ES-I3 (cell line): Measurements from ENCODE around the gene SLC35F3.

Experiments used
- H3K36me3 ChIP-seq: 2 replicates; pipeline ENCODE4 v1.6.1; 2013; ENCODE audit warnings: mild to moderate bottlenecking, low read length, control low read depth, moderate library complexity; ENCODE audit not compliant: insufficient read depth
- H3K4me1 ChIP-seq: 2 replicates; pipeline ENCODE4 v1.6.1; 2013; ENCODE audit warnings: mild to moderate bottlenecking, control low read depth, low read length; ENCODE audit not compliant: insufficient read depth
- H3K9ac ChIP-seq: 2 replicates; pipeline ENCODE4 v1.6.1; 2013; ENCODE audit warnings: low read depth, mild to moderate bottlenecking, low read length, moderate library complexity
- H3K9me3 ChIP-seq: 2 replicates; pipeline ENCODE4 v1.6.1; 2013; ENCODE audit warnings: mild to moderate bottlenecking, low read length, moderate library complexity; ENCODE audit not compliant: control insufficient read depth, insufficient read depth

The SLC35F3 gene

DNA sequence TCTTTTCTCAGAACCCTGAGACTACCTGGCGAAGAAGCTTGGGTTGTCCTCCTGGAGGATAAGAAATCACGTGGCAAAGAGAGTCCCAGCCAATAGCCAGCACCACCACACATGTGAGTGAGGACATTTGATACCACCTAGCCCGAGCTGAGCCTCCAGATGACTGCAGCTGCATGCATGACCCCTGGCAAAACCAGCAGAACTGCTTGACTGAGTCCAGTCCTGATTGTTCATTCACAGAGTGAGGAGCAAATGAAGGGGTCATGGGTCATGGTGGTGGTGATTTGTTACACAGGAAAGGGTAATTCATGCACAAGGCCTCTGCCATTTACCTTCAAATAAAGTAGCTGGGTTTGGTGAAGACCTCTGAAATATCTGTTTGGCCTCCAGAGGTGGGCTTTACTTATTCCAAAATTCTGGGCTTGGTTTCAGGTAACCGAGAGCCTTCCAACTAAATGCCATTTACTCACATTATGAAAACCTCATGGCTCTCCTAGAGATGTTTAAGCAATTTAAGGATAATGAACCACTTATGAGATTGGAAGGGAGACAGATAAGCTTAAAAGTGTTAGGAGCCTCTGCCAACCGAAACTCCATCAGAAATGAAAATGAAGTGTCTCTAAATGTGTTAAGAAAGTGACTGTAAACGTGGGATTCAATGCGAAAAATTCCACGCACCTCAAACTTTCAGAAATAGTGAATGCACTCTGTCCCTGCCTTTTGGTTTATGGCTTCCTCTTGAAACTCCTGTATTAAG lies 163.3 kb downstream of the SLC35F3 start:
- no peak overlapping the region for H3K9ac ChIP-seq
- no peaks in the 10 kb centered on the region for H3K4me1 ChIP-seq
- H3K36me3 ChIP-seq: no peaks in the 10 kb centered on the region
- H3K9me3 ChIP-seq: no peaks in the 10 kb centered on the region

DNA sequence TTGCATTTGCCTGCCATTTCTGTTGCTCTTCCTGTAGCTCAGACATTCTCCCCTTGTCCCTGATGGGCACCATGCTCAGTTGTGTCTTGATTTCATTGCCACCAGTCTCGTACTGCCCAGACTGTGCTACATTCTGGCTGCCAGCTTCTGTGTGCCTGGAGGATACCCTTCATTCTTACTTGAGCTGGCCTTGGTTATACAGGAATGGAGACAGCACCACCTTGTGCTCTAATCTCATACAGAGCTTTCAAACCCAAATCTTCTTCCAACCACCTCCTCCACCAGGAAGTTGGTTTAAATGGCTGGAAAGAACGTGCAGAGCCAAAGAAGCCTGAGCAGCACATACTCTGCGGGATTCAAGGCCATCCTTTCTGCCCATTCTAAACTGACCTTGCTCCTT lies 165.3 kb downstream of the SLC35F3 start:
- Histone ChIP-seq H3K36me3 (no peaks in the 10 kb centered on the region), H3K9ac (no peak overlapping the region), H3K9me3 (no peaks in the 10 kb centered on the region), H3K4me1 (peaks cover 4% of the 10 kb centered on the region)

DNA sequence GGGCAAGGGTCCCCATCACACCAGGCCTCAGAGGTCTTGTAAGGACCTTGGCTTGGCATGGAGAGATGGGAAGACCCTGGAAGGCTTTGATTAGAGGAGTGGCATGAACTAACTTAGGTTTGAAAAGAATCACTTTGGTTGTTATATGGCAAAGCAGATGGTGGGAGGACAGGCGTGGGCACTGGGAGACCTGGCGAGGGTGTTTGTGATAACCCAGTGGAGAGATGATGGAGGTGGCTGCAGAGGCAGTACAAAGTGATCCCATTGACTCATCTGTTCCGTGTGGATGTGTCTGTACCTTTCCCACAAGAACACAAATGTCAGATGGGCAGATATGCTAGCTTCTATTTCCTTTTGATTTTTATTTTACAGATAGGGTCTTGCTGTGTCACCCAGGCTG lies 168.3 kb downstream of the SLC35F3 start:
- Histone ChIP-seq H3K9ac (no peak overlapping the region), H3K9me3 (no peaks in the 10 kb centered on the region), H3K36me3 (no peaks in the 10 kb centered on the region), H3K4me1 (peaks cover 4% of the 10 kb centered on the region)

DNA sequence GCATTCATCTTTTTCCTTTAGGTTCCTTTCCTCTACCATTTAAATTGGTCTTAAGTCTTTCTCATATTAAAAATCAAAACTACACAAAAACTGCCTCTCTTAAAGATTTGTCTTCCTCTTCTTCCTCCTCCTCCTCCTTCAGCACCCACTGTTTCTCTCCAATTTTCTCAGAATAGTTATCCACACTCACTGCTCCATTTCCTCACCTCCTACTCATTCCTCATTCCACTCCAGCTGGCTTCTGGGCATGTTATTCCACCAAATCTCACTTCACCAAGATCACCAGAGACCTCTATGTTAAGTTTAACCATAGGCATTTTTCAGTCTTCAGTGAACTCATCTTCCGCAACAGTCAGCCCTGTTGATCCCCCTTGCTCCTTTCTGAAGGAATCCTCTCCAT lies 173.7 kb downstream of the SLC35F3 start:
- no peaks in the 10 kb centered on the region for H3K9me3 ChIP-seq
- H3K4me1 ChIP-seq: peaks cover 4% of the 10 kb centered on the region
- no peaks in the 10 kb centered on the region for H3K36me3 ChIP-seq
- no peak overlapping the region for H3K9ac ChIP-seq

GRCh38 chr1:234079896-234080295 lies 175.4 kb downstream of the SLC35F3 start:
- Histone ChIP-seq H3K4me1 (no peaks in the 10 kb centered on the region), H3K36me3 (no peaks in the 10 kb centered on the region), H3K9ac (no peak overlapping the region), H3K9me3 (no peaks in the 10 kb centered on the region)

DNA sequence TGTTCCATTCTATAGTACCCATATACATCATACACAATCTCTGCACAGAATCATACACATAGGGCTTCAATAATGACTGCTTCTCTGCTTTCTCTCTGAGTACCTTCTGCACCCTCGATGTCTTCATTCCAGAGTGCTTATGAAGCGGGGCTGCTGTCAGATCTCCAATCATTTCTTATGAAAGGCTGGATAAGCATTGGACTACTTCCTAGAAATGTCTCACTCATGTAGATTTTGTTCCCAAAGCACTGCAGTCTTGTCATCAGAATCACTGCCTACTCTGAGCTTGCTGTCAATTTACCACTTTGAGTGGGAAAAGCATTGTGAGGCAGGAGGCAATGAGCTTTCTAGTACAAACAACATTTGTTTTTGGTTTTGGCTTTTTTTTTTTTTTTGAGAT lies 179.0 kb downstream of the SLC35F3 start:
- no peaks in the 10 kb centered on the region for H3K36me3 ChIP-seq
- H3K9ac ChIP-seq: no peak overlapping the region
- H3K4me1 ChIP-seq: no peaks in the 10 kb centered on the region
- no peaks in the 10 kb centered on the region for H3K9me3 ChIP-seq

DNA sequence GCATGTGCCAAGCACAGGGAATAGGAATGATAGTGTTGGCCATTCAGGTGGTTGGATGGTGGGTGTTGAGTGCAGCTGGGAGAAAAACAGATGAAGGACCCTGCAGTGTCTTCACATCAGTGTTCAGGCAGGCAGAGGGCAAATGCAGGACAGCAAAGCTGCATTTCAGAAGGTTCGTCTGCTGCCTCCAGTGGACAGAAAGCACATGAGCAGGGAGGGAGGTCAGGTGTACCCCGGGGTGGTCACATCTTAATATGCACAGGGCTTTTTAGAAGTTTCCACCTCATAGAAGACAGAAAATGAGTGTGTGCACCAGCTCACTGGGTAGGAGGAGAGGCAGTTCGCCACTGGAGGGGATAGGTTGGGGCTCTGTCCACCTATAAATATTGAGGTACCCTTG lies 184.9 kb downstream of the SLC35F3 start:
- no peaks in the 10 kb centered on the region for H3K4me1 ChIP-seq
- H3K9ac ChIP-seq: no peak overlapping the region
- no peaks in the 10 kb centered on the region for H3K36me3 ChIP-seq
- H3K9me3 ChIP-seq: no peaks in the 10 kb centered on the region

GRCh38 chr1:234090212-234091064 lies 186.0 kb downstream of the SLC35F3 start:
- Histone ChIP-seq H3K4me1 (no peaks in the 10 kb centered on the region), H3K36me3 (no peaks in the 10 kb centered on the region), H3K9ac (no peak overlapping the region), H3K9me3 (no peaks in the 10 kb centered on the region)

- Histone ChIP-seq H3K36me3 (no peaks in the 10 kb centered on the region), H3K4me1 (no peaks in the 10 kb centered on the region), H3K9me3 (no peaks in the 10 kb centered on the region), H3K9ac (no peak overlapping the region)
These were observed 186.6 kb downstream of the SLC35F3 start for GRCh38 chr1:234091065-234091401.

- H3K36me3 ChIP-seq: no peaks in the 10 kb centered on the region
- H3K4me1 ChIP-seq: no peaks in the 10 kb centered on the region
- no peak overlapping the region for H3K9ac ChIP-seq
- no peaks in the 10 kb centered on the region for H3K9me3 ChIP-seq
These were observed 187.4 kb downstream of the SLC35F3 start for GRCh38 chr1:234091876-234092275.

- no peaks in the 10 kb centered on the region for H3K4me1 ChIP-seq
- no peaks in the 10 kb centered on the region for H3K9me3 ChIP-seq
- no peak overlapping the region for H3K9ac ChIP-seq
- H3K36me3 ChIP-seq: no peaks in the 10 kb centered on the region
These were observed 188.6 kb downstream of the SLC35F3 start for GRCh38 chr1:234093107-234093506.

DNA sequence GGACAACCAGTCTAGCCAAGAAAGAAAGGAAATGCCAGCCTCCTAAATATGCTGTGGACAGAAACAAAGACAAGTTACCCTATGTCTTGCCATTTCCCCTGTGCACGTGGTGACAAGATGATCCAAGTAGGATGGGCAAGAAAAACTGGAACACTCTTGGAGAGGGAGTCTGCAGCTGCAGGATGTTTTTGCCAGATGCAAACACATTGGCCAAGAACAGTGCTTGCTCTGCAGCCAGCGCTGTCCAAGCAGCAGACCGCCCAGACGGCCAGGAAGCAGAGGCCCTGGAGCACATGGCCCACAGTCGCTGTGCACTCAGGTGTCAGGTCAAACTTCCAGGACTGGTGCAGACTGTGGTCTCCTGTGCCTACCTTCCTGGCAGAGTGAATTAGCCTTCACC lies 189.3 kb downstream of the SLC35F3 start:
- no peaks in the 10 kb centered on the region for H3K4me1 ChIP-seq
- no peaks in the 10 kb centered on the region for H3K9me3 ChIP-seq
- H3K9ac ChIP-seq: no peak overlapping the region
- no peaks in the 10 kb centered on the region for H3K36me3 ChIP-seq

DNA sequence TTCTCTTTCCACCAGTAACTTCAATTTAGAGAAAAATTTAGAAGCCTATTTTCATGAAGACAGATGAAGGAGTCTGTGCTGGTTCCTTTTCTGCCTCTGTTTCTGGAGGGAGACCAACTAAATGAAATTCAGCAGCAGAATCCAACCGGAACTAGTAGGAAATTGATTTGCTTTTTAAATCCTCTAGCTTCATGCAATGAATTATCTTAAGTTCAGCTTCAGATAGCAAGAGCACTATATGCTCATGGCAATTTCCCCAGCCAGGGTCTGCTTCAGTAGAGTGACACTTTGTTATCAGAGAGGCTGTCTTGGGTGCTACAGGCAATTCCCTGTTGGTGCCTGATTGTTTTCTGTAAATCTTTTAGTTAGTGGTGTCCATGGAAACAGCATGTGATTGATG lies 189.7 kb downstream of the SLC35F3 start:
- H3K4me1 ChIP-seq: no peaks in the 10 kb centered on the region
- H3K9ac ChIP-seq: no peak overlapping the region

DNA sequence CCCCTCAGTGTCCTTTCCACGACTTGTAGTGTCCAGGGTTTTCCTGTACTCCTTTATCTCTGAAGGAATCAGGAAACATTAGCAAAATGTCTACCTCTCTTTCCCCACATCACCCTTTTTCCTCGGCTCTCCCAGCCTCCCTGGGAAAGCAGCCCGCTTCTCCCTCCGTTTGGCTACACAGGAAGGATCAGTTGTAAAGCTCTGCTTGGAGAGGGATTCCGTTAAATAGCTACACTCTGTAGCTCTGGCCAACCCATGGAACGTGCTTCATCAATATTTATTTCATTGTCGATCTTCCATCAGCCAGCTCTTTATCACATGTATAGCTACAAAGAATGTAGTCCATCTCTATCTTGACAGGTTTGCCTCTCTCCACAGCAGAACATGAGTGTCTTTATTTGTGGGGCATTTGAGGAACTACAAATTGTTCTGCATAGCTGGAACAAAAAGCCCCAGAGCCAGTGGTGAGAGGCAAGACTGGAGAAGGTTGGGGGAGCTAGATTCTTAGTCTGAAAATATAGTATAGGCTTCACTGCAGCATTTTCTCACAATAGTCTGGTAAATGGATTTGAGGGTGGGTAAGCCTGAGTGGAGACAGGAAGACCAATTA lies 191.8 kb downstream of the SLC35F3 start:
- no peak overlapping the region for H3K9ac ChIP-seq
- H3K36me3 ChIP-seq: no peaks in the 10 kb centered on the region
- H3K9me3 ChIP-seq: no peaks in the 10 kb centered on the region
- no peaks in the 10 kb centered on the region for H3K4me1 ChIP-seq

More for the DNA sequence above, 189.7 kb downstream of the SLC35F3 start:
- Histone ChIP-seq H3K9me3 (no peaks in the 10 kb centered on the region), H3K36me3 (no peaks in the 10 kb centered on the region)

- H3K9me3 ChIP-seq: no peaks in the 10 kb centered on the region
- H3K4me1 ChIP-seq: no peaks in the 10 kb centered on the region
- H3K9ac ChIP-seq: no peak overlapping the region
- H3K36me3 ChIP-seq: no peaks in the 10 kb centered on the region
These were observed 198.1 kb downstream of the SLC35F3 start for GRCh38 chr1:234102583-234102982.
